Lower lobe of right lung (tissue), 2 donors: ENCODE data around the gene HS1BP3. TPM values are rescaled to one million over a fixed set of nuclear protein-coding genes. Genes with fewer than 3 reads are reported as not detected.

ENCODE experiments used
- ATAC-seq, 2 donors: fragments of 200-7000 bp; cut with Tn5 transposase; one replicate each; pipeline ENCODE4 v1.9.1; 2020 to 2022; ENCODE audit warnings: mild to moderate bottlenecking in 2 of 2, moderate library complexity in 2 of 2
- DNase-seq: peaks from one replicate; pipeline ENCODE4 v3.0.0-alpha.2; 2020
- H3K27ac ChIP-seq: fragments of 200-600 bp; one replicate; pipeline ENCODE4 v1.8.0; 2022
- H3K27me3 ChIP-seq: fragments of 200-600 bp; one replicate; pipeline ENCODE4 v1.8.0; 2022; ENCODE audit warnings: low read depth
- H3K36me3 ChIP-seq: fragments of 200-600 bp; one replicate; pipeline ENCODE4 v1.8.0; 2022; ENCODE audit warnings: mild to moderate bottlenecking
- H3K4me1 ChIP-seq: fragments of 200-600 bp; one replicate; pipeline ENCODE4 v1.8.0; 2022
- H3K4me3 ChIP-seq: fragments of 200-600 bp; one replicate; pipeline ENCODE4 v1.8.0; 2022; ENCODE audit warnings: mild to moderate bottlenecking
- H3K9me3 ChIP-seq: fragments of 200-600 bp; one replicate; pipeline ENCODE4 v1.8.0; 2022
- CTCF ChIP-seq: fragments of 200-600 bp; IDR thresholded peaks from one replicate; pipeline ENCODE4 v1.8.0; 2022; ENCODE audit warnings: antibody characterized with exemption, mild to moderate bottlenecking
- intact Hi-C: fragments of 100-400 bp; cut with DNase I; formaldehyde crosslinking; loops from one replicate; pipeline ENCODE4 v1.11.0; 2022
- total RNA-seq: library from RNA; stranded (reverse); fragmentation: NEBNext Ultra II Directional; extraction: Animal tissue kit (Norgen Biotek cat#: 25700); gene quantifications from one replicate; pipeline ENCODE4 v1.2.1, GENCODE V29; 2021
- donor health status: DM: no; HTN: yes; CAD: no; lungs with severe emphysema.

The HS1BP3 gene
- total RNA-seq, 1 donor from 2014 or later: 39.9 TPM

GRCh38 chr2:20649576-20649975 is 1.3 kb downstream of the HS1BP3 start:
- H3K9me3 ChIP-seq: no peaks in the 10 kb centered on the region
- no peak for TF ChIP-seq CTCF
- H3K27me3 ChIP-seq: no peaks in the 10 kb centered on the region
- H3K27ac ChIP-seq: no peak overlapping the region
- ATAC-seq: no peak
- H3K36me3 ChIP-seq: peaks cover 19% of the 10 kb centered on the region
- H3K4me1 ChIP-seq: peaks cover 30% of the 10 kb centered on the region
- intact Hi-C loops: no loop called here
- H3K4me3 ChIP-seq: peak overlapping the region; percentile 96
- DNase-seq: peak; percentile 51

- H3K27ac ChIP-seq: no peak overlapping the region
- intact Hi-C loops: no loop called here
- ATAC-seq (no peak), DNase-seq (no peak)
- H3K9me3 ChIP-seq: no peaks in the 10 kb centered on the region
- no peak for TF ChIP-seq CTCF
- peaks cover 25% of the 10 kb centered on the region for H3K36me3 ChIP-seq
- peaks cover 34% of the 10 kb centered on the region for H3K4me1 ChIP-seq
- no peak overlapping the region for H3K4me3 ChIP-seq
- no peaks in the 10 kb centered on the region for H3K27me3 ChIP-seq
Measured at GRCh38 chr2:20648831-20649230, 2.1 kb downstream of the HS1BP3 start.

GRCh38 chr2:20648206-20648605 is 2.7 kb downstream of the HS1BP3 start:
- Histone ChIP-seq H3K4me3 (no peak overlapping the region), H3K4me1 (peaks cover 36% of the 10 kb centered on the region), H3K27me3 (no peaks in the 10 kb centered on the region), H3K9me3 (no peaks in the 10 kb centered on the region), H3K27ac (no peak overlapping the region), H3K36me3 (peaks cover 31% of the 10 kb centered on the region)
- peak; percentile 23 for DNase-seq
- TF ChIP-seq CTCF: no peak
- ATAC-seq: no peak
- intact Hi-C loops: no loop called here

- DNase-seq: no peak
- peaks cover 36% of the 10 kb centered on the region for H3K36me3 ChIP-seq
- no peak for ATAC-seq
- no peaks in the 10 kb centered on the region for H3K27me3 ChIP-seq
- H3K27ac ChIP-seq: no peak overlapping the region
- no peak for TF ChIP-seq CTCF
- no peak overlapping the region for H3K4me3 ChIP-seq
- H3K4me1 ChIP-seq: peaks cover 37% of the 10 kb centered on the region
- intact Hi-C loops: no loop called here
- H3K9me3 ChIP-seq: no peaks in the 10 kb centered on the region
Measured at GRCh38 chr2:20647738-20648137, 3.2 kb downstream of the HS1BP3 start.

- DNase-seq (no peak), ATAC-seq (no peak)
- Histone ChIP-seq H3K27me3 (no peaks in the 10 kb centered on the region), H3K36me3 (peaks cover 40% of the 10 kb centered on the region), H3K27ac (no peak overlapping the region), H3K4me1 (peaks cover 42% of the 10 kb centered on the region), H3K9me3 (no peaks in the 10 kb centered on the region), H3K4me3 (no peak overlapping the region)
- no peak for TF ChIP-seq CTCF
- intact Hi-C loops: no loop called here
Measured at GRCh38 chr2:20647211-20647610, 3.7 kb downstream of the HS1BP3 start.

GRCh38 chr2:20646446-20646845 is 4.5 kb downstream of the HS1BP3 start:
- H3K4me1 ChIP-seq: peaks cover 43% of the 10 kb centered on the region
- DNase-seq: no peak

More at GRCh38 chr2:20646446-20646845, 4.5 kb downstream of the HS1BP3 start:
- intact Hi-C loops: no loop called here
- no peak overlapping the region for H3K4me3 ChIP-seq
- no peak for ATAC-seq
- no peaks in the 10 kb centered on the region for H3K27me3 ChIP-seq
- no peaks in the 10 kb centered on the region for H3K9me3 ChIP-seq
- TF ChIP-seq CTCF: no peak
- H3K27ac ChIP-seq: no peak overlapping the region
- H3K36me3 ChIP-seq: peaks cover 42% of the 10 kb centered on the region
